Naive thymus-derived CD8-positive, alpha-beta T cell (primary cell): ENCODE results near the gene CCIN. TPM values are rescaled to one million over a fixed set of nuclear protein-coding genes. Genes with fewer than 3 reads are reported as not detected.
A peak's percentile ranks its signal among the peaks of the same experiment; 100 is the strongest.

Source experiments
- ATAC-seq, 2 donors: fragments of 150-1000 bp; cut with Tn5 transposase in 1 of 2; sonication (Bioruptor Pico), chemical (Tn5 transposase) in 1 of 2; 1 replicate in 1 of 2; 2 replicates in 1 of 2; pipeline ENCODE4 v1.10.0; 2021; ENCODE audit warnings: mild to moderate bottlenecking in 2 of 2, moderate library complexity in 2 of 2
- POLR2A ChIA-PET: fragments of 350-600 bp; sonication (Branson Sonifier 250); formaldehyde crosslinking; loops from one replicate; lab custom pipeline; 2021; ENCODE audit warnings: antibody characterized with exemption; lab: Charles Lee
- DNase-seq, 10 donors: peaks; one replicate each; pipeline versions ENCODE4 v3.0.0 to v3.0.0-alpha.2; 2020 to 2022
- H3K27ac Mint-ChIP-seq, 10 donors: one replicate each; pipeline ENCODE4 v1.8.0; 2020 to 2022; ENCODE audit warnings: mild to moderate bottlenecking in 10 of 10, mixed read lengths in 10 of 10, moderate library complexity in 4 of 10, inconsistent platforms in 1 of 10
- H3K27me3 Mint-ChIP-seq, 5 donors: one replicate each; pipeline ENCODE4 v1.8.0; 2021 to 2022; ENCODE audit warnings: mixed read lengths in 5 of 5
- H3K36me3 Mint-ChIP-seq, 3 donors: one replicate each; pipeline ENCODE4 v1.8.0; 2020 to 2022; ENCODE audit warnings: mixed read lengths in 3 of 3, mild to moderate bottlenecking in 2 of 3, inconsistent platforms in 1 of 3
- H3K4me1 Mint-ChIP-seq, 4 donors: one replicate each; pipeline ENCODE4 v1.8.0; 2021 to 2022; ENCODE audit warnings: mixed read lengths in 4 of 4
- H3K4me3 Mint-ChIP-seq, 10 donors: one replicate each; pipeline ENCODE4 v1.8.0; 2020 to 2022; ENCODE audit warnings: mild to moderate bottlenecking in 10 of 10, mixed read lengths in 10 of 10, moderate library complexity in 6 of 10, inconsistent platforms in 1 of 10
- H3K9me3 Mint-ChIP-seq, 9 donors: one replicate each; pipeline ENCODE4 v1.8.0; 2020 to 2022; ENCODE audit warnings: mixed read lengths in 9 of 9, mild to moderate bottlenecking in 3 of 9, inconsistent platforms in 1 of 9, moderate library complexity in 1 of 9
- polyA plus RNA-seq, 3 donors: library from polyadenylated mRNA; unstranded; fragments of 300-500 nt; fragmentation: Illumina TruSeq; gene quantifications; one replicate each; pipeline ENCODE4 v1.2.3, GENCODE V29; 2021
- total RNA-seq, 8 experiments: library from RNA in 2 of 8; stranded (reverse) in 2 of 8; gene quantifications; one replicate each; pipeline ENCODE4 v1.2.3 and lab custom pipeline; 2021 to 2026

CCIN gene
- total and polyA plus RNA-seq, 5 experiments from 2014 or later, result 0.09 to 0.19 TPM; not detected in 3

GRCh38 chr9:36218011-36218410 lies 48.8 kb downstream of the CCIN start:
- Mint-ChIP-seq H3K4me1 (peaks cover 21 to 44% (median 35%) of the 10 kb centered on the region in 4 donors), H3K9me3 (peaks cover 0 to 8% (median 3%) of the 10 kb centered on the region in 9 donors), H3K27me3 (no peaks in the 10 kb centered on the region), H3K27ac (peak overlapping the region in 8 of 10 donors; percentile 34 to 89 (median 68)), H3K4me3 (no peak overlapping the region), H3K36me3 (peaks cover 12 to 91% (median 18%) of the 10 kb centered on the region in 3 donors)
- DNase-seq, result no peak
- POLR2A ChIA-PET, result no interaction called here
- no peak for ATAC-seq

- Mint-ChIP-seq H3K9me3 (peaks cover 0 to 12% (median 4%) of the 10 kb centered on the region in 9 donors), H3K27ac (peak overlapping the region in 8 of 10 donors; percentile 34 to 89 (median 71)), H3K36me3 (peaks cover 16 to 91% (median 22%) of the 10 kb centered on the region in 3 donors), H3K4me1 (peaks cover 17 to 42% (median 33%) of the 10 kb centered on the region in 4 donors), H3K27me3 (no peaks in the 10 kb centered on the region), H3K4me3 (peak overlapping the region in 1 of 10 donors; percentile 11)
- no peak for DNase-seq
- ATAC-seq, result no peak
- POLR2A ChIA-PET, result no interaction called here
Measured at GRCh38 chr9:36218411-36218901, 49.3 kb downstream of the CCIN start.

Other genes starting within 250 kb of the CCIN start
- gene OR2S2, start 211.2 kb upstream of the CCIN start, total RNA-seq, result not detected
- not detected for gene OR2S2, start 211.2 kb upstream of the CCIN start, polyA plus RNA-seq
- gene RECK, start 132.5 kb upstream of the CCIN start, total RNA-seq, result 10 to 100 TPM in 1 of 2 experiments, 1 to 10 TPM in 1; 9.8 to 12.1 TPM
- 10 to 100 TPM; 13.2 to 14.8 (median 13.5) TPM for gene RECK, start 132.5 kb upstream of the CCIN start, polyA plus RNA-seq
- gene GLIPR2, start 32.7 kb upstream of the CCIN start, total RNA-seq, result 1 to 10 TPM; 7.0 to 7.6 TPM
- 10 to 100 TPM; 43.2 to 78.9 (median 55.3) TPM for gene GLIPR2, start 32.7 kb upstream of the CCIN start, polyA plus RNA-seq
- 10 to 100 TPM; 56.7 to 59.0 TPM for gene CLTA, start 21.5 kb downstream of the CCIN start, total RNA-seq
- gene CLTA, start 21.5 kb downstream of the CCIN start, polyA plus RNA-seq, result 10 to 100 TPM; 60.8 to 84.5 (median 71.0) TPM
- gene GNE, start 89.1 kb downstream of the CCIN start, total RNA-seq, result 10 to 100 TPM; 16.5 to 17.4 TPM
- gene GNE, start 89.1 kb downstream of the CCIN start, polyA plus RNA-seq, result 1 to 10 TPM; 3.7 to 6.1 (median 4.5) TPM
- 10 to 100 TPM; 73.6 to 86.7 TPM for gene RNF38, start 230.9 kb downstream of the CCIN start, total RNA-seq
- gene RNF38, start 230.9 kb downstream of the CCIN start, polyA plus RNA-seq, result 10 to 100 TPM; 10.6 to 23.9 (median 15.9) TPM